Inferior parietal cortex (tissue), 1 donor: ENCODE measurements around the gene SLC25A13.

Source experiments
- DNase-seq: peaks from one replicate; pipeline ENCODE4 v3.0.0-alpha.2; 2016; ENCODE audit errors: extremely low spot score

Gene SLC25A13

DNA sequence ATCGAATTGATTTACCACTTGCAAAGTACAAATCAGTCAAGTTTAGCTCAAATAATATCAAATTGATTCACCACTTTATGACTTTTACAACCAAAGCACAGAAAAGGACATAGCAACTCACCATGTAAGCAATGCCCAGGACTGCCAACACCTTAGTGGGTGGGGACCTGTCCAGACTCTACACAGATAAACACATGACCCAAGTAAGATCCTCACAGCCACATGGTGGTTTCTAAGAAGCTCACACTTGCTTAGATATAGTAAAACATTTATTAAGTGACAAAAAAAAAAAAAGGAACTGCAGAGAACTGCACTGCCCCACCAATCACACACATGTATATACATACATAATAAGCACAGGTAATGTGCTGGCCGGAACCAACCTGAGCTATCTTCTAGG is 116.2 kb downstream of the SLC25A13 start:
- DNase-seq: no peak

DNA sequence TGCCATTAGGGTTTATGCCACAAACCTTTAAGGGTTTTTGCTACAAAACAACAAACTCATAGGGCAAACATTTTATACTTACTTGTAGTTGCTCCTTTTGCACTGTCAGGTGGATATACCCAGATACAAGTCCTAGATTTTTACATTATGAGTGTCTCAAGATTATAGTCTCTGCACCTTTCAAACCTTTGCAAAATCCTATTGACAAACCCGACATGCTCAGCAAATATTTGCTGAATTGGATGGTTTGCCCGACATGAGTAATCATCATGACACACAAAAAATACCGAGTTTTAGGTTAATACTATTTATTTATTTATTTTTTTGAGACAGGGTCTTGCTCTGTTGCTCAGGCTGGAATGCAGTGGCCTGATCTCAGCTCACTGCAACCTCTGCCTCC is 117.3 kb downstream of the SLC25A13 start:
- no peak for DNase-seq

DNA sequence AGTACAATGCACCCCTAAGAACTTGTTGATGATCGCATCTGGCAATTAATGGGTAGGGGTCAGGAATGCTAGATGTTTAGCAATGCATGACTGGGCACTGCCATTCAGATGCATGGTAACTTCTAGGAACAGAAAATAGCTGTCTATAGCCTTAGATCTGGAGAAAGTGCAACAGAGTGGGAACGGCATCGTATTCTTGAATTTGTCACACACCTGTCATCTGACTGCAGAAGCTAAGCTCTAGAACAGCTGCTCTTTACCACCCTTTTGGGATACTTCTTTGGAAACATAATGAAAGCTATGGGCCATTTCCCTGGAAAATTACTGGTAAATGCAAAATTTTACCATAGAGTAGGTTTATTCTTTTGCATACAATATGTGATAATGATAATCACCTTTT is 118.1 kb downstream of the SLC25A13 start:
- no peak for DNase-seq

DNA sequence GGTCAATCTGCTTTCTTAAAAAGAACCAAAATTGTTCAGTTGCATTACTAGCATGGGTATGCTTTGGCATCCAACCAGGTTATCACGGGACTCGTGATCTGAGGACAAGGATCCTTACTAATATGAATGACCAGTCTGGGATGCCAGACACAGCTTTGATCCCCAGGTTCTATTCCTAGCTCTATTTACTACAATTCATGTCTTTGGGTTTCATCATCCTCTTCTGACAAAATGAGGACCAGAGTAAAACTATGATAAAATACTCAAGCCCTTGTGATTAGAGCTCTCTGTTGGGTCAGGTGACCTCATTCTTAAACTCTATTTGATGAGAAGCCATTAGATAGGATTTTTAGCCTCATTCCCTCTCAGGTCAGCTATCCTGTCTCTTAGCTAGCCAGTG is 119.8 kb downstream of the SLC25A13 start:
- DNase-seq: no peak

DNA sequence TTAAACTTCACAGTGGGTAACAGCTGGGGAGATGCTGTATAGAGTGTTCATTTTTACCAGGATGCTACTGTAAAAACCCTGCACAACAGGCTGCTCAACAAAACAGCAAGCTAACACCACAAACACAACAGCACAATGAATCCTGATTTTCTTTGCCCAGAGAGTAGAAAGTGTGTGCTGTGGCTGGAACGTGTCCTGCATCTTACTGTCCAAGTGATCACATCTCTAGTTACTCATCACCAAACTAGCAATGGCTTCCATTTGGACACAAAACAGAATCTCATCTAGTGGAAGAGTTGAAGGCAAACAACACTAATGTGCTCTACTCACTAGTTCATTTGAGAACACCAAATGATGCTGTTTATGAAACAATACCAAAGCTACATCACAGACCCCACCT is 121.2 kb downstream of the SLC25A13 start:
- DNase-seq: no peak

DNA sequence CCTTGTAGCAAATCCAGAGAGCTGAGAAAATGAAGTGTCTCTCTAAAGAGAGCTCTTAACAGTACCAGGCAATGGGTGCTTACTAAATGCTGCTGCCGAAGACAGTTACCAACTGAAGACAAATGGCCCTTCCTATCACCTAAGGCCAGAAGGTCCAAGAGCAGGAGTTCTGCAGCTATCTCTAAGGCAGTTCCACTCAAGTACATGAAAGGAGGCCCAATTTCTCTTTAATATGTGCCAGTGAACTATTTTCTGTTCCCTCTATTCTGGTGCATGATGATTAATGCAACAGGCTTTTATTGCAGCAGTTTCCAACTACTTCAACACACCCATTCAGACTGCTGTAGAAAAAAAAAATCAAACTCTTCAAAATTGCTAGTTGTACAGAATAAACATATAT is 122.5 kb downstream of the SLC25A13 start:
- no peak for DNase-seq

DNA sequence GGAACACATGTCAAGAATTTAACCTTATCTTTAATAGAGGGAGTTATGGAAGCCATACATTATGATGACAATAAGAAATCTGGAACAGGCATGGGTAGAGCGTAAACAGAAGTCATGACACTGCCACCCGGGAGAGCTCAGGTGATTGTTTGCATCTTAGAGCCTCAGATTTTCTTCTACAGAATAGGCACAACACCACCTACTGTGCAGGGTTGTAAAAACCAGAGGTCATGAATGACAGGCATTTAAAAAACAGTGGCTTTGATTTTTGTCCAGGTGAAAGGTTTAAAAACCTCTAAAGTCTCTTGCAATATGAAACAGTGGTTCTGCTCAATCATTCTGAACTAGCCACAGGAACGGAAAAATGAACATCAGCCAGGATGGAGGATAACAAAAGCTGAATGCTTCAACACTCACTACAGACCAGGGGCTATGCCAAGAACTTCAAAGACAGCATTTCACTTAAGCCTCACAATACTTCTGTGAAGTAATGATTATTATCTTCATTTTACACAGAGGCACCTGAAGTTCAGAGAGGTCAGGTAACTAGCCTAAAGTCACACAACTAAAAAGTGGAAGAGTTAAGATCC is 123.8 kb downstream of the SLC25A13 start:
- no peak for DNase-seq

DNA sequence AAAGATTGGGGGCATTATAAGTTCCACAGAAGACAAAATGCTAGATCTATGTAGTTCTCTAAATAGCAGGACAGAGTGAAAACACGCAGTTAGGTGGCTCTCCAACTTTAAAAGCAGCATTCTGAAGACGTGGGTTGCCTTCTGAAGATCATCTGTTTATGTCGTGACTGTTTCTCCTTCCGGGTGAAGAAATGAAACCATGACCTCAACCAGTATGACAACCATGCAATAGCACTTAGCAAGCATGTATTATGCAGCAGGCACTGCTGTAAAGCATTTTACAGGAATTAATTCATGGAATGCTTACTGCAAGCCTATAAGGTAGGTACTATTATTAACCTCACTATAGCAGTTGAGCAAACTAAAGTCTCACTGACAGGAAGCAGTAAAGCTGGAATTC is 125.2 kb downstream of the SLC25A13 start:
- DNase-seq: no peak

DNA sequence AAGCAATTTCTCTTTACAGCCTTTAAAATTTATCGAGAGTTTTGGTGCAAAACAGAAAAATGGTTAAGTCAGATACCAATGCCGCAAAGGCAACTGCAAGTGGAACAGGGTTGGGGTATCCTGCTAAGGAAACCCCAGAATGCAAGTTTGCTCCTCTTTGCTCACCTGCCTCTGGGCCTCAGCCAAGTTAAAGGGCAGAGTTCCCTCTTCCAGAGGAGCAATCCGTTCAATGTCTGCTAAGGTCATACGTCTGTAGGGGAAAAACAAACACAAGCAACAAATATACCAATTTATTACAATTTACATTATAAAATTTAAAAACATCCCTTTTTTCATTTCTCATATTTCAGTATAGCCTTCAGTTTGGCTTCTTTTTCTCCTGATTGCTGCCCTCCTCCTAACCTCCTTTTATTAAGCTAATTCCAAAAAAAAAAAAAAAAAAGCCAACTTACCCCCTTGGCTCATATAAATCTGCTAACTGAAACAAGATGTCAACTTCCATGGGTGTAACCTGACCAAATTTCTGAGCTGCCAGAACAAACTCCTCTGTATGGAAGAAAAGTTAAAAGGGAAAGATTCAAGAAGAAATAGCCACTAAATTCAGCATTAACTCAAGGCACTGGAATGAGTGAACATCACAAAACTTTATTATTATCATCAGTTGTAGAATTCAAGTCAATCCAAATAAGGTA is 132.6 kb downstream of the SLC25A13 start:
- no peak for DNase-seq

DNA sequence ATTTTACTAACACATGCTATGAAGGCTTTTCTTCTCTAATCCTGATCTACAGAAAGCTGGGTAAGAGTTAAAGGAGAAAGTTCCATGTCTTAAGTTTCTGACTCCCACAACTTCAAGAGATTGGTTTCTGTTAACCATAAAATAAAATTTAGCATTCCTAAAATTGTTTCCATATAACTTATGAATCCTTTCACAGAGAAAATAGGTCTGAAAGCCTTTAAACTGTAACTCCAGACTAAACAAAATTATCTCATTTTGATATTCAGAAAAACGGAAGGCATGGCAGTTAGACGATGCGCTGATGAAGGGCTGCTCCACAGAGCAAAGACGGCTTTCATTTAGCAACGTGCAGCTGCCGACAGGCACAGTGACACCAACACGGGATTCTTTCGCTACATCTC is 133.3 kb downstream of the SLC25A13 start:
- DNase-seq: peak; percentile 33

DNA sequence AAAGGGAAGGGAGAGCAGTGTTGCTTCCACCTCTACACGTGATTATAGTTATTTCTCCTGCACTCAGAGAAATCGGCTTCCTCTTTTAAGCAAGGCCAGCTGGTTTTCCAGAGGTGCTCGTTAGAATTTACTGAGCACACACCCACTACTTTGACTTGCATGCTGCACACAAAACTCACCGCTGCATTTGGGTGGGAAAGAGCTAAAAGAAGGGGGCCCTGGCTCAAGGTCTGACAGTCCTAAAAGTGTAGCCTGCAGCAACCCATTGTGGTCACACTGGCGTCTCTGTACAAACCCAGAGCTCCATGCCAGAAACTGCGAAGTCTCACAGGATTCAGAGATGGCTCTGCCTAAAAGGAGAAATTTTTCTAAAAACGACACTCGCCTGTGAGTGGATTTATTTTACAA is 133.7 kb downstream of the SLC25A13 start:
- DNase-seq: peak; percentile 42

DNA sequence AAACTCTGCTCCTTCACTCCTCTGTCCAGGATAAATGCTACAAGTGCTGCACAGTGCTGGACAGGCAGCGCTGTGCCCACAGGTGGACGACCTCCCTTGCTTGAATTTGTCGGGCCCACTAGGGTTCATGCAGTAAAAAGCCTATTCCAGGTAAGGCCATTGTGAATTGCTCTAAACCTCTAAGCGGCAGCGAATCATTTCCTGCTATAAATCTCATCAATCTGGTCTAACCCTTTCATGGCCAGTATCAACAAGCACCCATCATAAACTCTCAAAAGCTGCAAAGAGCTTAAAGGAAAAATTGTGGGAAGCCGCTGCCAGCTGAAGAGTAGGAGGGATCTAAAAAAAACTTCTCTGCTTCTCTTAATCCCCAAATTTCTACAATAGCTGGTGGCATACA is 134.2 kb downstream of the SLC25A13 start:
- DNase-seq: peak; percentile 29

DNA sequence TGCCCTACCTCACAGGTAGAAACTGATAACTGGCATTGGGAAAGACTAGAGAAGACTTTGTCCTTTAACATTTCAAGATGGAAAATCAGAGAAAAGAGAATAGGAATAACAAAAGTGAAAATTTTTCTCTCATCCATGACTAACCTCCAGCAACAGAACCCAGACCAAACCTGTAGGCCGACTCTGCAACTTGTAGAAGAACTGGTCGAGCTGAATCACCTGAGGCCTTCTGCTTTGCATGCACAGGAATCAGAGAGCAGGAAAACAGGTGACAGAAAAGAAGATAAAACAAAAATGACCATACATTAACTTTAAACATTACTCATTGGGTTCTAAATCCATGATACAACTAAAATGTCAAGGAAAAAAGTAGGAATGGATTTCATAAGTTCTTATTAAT is 137.1 kb downstream of the SLC25A13 start:
- no peak for DNase-seq

DNA sequence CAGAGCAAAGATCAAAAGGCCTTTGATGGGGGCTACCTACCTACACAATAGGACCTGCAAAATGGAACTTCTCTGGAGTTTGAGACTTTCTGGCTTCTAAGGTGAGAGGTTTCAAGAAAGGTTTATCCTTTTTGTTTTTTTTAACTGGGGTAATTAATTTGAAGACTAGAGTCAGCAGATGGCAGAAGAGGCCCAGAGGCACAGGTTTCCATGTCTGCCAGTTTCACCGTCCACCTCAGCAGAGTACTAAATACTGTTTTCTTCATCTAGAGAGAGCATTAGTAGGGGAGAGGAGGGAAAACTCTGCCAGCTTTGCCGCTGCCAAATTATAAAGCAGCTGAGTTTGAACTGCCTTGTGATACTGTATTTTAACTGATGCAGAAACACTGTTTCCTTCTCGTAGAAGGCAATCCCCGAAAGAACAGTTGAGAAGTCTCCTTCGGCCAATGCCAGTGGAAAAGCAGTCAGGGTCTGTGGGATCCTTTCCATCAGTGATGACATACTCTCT is 138.7 kb downstream of the SLC25A13 start:
- no peak for DNase-seq

DNA sequence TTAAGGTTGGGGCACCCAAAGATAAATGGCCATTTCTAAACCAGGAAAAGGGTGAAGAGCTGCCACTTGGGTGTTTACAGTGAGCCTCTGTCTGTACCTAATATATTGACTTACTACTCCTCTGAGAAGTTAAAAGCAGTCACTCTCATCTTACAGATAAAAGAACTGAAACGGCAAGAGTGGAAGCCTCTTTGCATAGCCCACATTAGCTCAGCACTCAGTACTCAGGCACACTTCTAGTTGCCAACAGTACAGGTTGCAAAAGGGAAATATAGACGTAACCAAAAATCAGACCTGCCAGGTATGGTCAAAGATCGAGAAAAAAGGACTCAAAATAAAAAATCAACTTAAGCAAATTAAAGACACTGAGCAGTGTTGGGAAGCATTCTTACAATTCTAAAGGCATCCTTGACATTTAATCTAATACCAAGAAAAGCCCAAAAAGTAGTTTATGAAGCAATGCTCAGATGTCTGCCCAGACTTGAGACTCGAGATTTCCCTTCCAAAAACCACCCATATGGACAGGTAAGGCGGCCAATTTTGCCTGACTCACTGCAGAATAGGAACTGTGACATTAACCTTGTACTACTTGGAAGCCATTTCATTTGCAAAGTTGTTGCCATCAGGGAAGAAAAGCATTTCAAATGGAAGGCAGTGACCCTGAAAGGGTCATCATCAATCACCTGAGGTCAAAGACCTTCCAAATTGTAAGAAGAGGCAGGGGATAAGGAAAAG is 139.3 kb downstream of the SLC25A13 start:
- no peak for DNase-seq

DNA sequence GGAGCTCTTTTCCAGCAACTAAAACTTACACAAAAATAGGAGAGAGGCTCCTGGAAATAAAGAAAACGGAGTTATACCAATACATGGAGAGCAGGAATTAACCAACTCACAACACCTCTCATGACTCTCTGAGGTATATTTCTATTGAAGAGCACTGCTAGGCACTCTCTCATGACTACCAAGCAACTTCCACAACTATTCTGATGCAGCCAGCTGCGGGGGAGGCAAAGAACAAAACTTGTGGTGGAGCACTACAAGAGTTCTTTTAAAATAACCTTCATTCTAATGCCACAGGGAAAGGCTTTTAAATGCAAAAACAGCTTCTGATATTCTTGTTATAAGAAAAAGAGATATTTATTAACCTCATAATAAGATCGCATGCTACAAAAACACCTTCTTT is 140.7 kb downstream of the SLC25A13 start:
- DNase-seq: no peak

DNA sequence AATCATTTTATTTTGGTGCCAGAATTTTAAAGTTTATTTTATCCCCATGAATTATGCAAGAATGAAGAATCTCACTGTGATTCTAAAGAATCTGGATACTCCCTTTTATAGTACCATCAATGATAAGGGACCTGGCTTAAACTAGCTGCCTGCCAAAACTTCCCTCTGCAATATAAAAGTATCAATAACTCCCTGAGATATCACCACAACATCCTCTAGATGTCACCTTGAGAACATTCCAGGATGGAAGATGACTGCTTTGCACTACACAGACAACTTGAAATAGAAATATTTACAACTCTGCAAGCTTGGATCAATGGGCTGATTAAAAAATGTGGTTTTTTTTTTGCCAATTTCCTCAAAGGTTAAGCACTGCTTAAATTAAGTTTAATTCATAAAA is 142.1 kb downstream of the SLC25A13 start:
- DNase-seq: no peak

DNA sequence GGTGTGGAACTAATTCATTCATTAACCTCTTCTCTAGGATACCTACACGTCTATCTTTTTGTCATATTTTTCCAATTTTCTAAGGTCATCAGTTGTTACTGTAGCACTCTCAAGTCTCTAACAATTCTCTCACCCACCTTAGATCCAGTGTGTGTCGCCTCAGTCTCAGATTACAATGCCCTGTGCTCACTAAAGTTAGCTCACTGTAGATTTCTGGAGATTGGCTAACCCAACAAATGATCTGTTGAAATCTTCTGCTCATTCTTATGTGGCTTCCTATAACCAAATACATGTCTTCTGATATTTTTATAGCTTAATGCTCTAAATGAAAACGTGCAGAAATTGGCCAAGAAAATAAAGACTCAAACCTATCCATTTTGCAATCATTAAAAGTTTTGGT is 142.6 kb downstream of the SLC25A13 start:
- DNase-seq: no peak

DNA sequence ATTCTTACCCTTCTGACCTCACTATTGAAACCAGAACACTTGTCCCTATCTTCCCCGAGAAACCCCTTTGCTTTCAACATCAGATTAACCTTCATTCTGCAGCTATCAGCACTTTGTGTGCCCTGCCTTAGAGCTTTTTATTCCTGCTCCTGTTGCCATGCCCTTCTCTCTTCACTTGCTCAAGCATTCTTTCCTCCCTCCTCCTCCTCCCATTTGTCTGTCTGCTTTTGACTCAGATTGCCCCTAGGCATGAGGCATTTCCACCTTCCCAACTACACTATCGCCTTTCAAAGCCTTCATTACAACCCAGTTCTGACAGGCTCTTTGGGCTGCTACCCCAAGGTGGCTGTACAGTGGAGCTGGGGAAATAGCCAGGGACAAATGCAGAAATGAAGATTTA is 143.3 kb downstream of the SLC25A13 start:
- no peak for DNase-seq

DNA sequence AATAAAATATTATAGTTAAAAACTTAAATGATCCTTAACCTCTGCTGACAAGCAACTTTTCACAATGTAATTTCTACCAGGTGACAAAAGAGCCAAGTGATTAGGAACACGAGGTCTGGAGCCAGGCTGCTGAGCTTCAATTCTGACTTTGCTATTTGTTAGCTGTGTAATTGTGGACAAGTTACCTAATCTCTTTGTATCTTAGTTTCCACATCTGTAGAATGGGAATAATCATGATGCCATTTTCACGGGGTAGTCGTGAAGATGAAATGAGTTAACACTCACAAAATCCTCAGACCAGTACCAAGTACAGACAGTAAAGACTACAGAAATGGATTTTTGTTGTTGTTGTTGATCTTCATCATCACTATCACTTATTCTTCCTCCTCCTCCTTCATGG is 144.5 kb downstream of the SLC25A13 start:
- no peak for DNase-seq

DNA sequence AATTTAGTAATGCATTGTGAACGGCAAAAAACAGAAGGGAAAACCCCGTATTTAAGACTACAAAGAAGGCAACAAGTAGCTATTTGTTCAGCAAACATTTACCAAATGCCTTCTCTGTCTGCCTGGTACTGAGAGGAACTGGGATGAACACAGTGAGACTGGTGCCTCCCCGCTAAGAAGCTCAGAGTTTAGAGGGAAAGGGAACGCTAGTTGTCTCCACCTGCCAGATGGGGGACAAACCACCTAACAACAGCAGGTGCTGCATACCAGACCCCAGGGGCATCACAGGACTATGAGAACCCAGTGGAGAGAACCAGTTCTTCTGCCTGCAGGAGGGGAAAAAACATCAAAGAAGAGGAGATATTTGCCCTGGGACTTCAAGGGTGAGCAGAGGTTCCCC is 147.1 kb downstream of the SLC25A13 start:
- no peak for DNase-seq

DNA sequence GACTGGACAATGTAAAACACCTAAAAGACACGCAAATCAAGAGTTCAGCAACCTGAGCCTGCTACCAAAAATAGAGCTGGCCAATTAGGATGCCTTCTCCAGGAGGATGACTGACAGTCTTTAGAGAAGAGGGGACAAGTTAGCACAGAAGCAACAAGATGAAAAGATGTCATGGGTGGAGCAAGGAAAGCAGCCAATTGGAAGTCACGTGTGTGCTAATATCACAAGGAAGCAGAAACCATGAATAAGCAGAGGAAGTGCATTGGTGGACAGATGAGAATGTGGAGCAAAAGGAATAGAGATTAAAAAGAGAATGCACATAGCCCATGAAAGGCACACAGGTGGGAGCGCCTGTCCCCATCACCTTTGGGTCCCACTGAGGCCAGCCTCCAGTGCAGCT is 148.1 kb downstream of the SLC25A13 start:
- DNase-seq: no peak

DNA sequence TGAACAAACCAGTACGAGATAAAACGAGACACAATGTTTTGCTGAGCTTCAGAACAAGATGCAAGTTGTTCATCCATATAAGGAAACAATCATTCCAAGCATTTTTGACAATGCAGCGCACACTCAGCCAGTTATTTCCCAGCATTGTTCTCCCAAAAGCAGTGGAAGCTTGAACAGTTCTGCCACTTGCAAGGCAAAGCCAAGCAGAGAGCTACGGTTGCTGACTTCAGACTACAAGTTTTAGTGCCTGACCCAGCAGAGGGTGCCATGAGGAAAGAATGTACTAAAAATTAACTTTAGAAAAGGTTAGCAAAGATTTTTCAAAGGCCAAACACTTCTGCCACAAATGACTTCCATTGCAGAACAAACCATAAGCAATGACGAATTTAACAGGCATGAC is 152.5 kb downstream of the SLC25A13 start:
- no peak for DNase-seq
